SU-DHL-6 (cell line): ENCODE results near the gene ACAA2.

Source experiments
- CTCF ChIP-seq: fragments of 200-600 bp; sonication (generic); IDR thresholded peaks from one replicate; pipeline ENCODE4 v1.5.1; 2017; ENCODE audit warnings: antibody characterized with exemption, mild to moderate bottlenecking, low read length, moderate library complexity; ENCODE audit not compliant: insufficient read depth, poor library complexity, severe bottlenecking
- EZH2phosphoT487 ChIP-seq: fragments of 200-600 bp; sonication (generic), shearing (Covaris generic); conservative IDR thresholded peaks from 2 replicates; pipeline ENCODE4 v1.6.1; 2018; ENCODE audit warnings: mild to moderate bottlenecking, antibody characterized with exemption, low read length, moderate library complexity, mixed read lengths

GRCh38 chr18:49853436-49853835, 40.1 kb upstream of the ACAA2 start:
- TF ChIP-seq CTCF = no peak
- no peak for TF ChIP-seq EZH2phosphoT487
